Left lobe of liver (tissue), 2 donors: ENCODE data around the gene C1GALT1. TPM values are rescaled to one million over a fixed set of nuclear protein-coding genes. Genes with fewer than 3 reads are reported as not detected.

Experiments
- ATAC-seq: fragments of 200-7000 bp; cut with Tn5 transposase; one replicate; pipeline ENCODE4 v1.9.1; 2020; ENCODE audit warnings: mild to moderate bottlenecking, moderate library complexity
- DNase-seq: peaks from one replicate; pipeline ENCODE4 v3.0.0-alpha.2; 2020; ENCODE audit warnings: low spot score
- total RNA-seq: library from RNA; stranded (reverse); gene quantifications from one replicate; pipeline ENCODE4 v1.2.1, GENCODE V29; 2021
- donor health status: DM: no; HTN: no; CAD: no; lungs with moderate emphysema.
- donor health status: DM: no; HTN: yes; CAD: no.

The C1GALT1 gene
- total RNA-seq, 1 donor from 2014 or later: 13.2 TPM

DNA sequence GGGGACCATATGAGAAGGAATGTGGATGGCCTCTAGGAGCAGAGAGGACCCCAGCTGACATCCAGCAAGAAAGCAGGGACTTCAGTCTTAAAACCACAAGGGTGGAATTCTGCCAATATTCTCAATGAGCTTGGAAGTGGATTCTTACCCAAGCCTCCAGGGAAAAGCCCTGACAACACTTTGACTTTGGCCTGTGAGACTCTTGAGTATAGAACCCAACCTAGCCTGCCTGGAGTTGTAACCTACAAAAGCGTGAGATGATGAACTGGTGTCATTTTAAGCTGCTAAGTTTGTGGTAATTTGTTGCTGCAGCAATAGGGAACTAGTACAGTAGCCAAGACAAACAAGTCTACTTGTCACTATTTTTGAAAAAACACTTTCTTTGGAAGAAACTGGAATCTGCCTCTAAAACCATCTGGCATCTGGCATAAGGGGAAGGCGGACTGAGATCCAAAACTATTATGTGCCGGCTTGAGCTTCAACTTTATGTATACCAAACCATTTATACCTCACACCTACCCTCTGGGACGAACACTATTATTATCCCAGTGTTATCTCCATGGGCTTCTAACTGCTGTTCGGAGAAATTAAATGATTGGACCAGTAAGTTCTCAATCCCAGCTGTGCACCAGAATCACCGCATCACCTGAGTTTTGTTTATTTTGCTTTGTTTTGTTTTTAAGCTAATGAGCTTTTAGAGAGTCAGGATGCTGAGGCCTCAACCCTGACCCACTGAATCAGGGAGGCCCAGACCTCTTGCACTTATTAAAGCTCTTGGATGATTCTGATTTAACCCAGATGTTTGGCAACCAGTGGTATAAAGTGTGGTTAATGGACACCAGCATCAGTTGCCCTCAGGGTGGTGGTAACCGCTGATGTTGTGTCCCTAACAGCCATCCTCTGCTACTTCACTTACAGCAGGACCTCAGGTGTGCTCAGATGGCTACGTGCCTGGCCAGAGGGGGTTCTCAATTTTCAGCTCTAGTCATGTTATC lies 83.0 kb downstream of the C1GALT1 start:
- ATAC-seq (no peak), DNase-seq (no peak)

GRCh38 chr7:7266257-7266881 lies 84.0 kb downstream of the C1GALT1 start:
- DNase-seq (no peak), ATAC-seq (no peak)

GRCh38 chr7:7271094-7271874 lies 88.9 kb downstream of the C1GALT1 start:
- ATAC-seq (no peak), DNase-seq (no peak)

DNA sequence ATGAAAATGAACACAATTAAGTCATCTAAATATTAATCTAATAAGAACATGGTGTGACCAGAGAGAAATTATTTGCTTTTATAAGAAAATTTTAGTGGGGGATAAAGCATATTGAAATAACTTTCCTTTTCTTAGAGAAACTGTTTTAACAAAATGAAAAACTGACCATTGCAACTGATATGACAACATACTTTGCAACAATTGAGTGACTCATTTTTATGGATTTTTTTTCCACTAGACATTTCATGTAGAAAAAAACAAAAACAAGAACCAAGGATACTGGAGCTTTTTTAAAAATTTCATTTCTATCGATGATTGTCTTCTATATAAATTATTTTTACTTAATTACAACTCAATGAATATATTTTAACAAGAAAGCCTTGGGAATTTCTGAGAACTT lies 90.0 kb downstream of the C1GALT1 start:
- DNase-seq (no peak), ATAC-seq (no peak)

GRCh38 chr7:7274782-7275181 lies 92.4 kb downstream of the C1GALT1 start:
- DNase-seq (no peak), ATAC-seq (no peak)

DNA sequence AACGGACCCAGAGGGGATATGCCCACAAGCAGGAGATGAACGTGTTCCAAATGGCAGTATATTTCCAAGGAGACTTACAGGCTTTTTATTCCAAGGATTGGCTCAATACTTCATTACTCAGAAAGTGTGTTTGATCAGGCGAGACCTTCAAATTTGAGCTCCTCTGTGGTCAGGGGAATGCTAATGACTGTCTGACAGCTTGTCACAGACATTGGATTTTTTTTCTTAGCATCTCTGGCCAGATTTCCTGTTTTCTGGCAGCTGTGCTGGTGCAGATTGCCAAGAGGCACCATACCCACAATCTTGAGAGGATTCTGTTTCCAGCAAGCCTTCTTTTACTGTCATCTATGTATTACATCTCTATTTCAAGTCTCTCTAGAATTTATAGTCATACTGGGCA lies 93.8 kb downstream of the C1GALT1 start:
- DNase-seq (no peak), ATAC-seq (no peak)

GRCh38 chr7:7290429-7291122 lies 108.2 kb downstream of the C1GALT1 start:
- peak; percentile 63 for ATAC-seq
- no peak for DNase-seq

DNA sequence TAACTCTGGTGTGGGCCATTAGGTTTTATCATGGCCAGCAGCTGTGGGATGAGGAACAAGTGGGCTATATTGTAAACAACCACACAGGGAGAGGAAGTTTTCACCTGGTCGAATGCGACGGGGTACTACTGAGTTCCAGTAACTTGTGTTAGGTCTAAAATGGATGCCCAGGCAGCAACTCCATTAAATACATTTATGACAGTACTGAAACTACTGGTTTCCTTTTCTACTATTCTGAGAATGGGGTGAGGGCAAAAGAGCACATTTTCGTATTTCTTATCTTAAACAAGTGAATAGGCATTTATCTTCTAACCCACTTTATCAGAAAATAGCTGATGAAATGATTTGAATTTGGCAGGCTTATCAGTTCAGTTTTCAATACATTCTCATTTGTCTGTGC lies 109.7 kb downstream of the C1GALT1 start:
- DNase-seq: no peak
- ATAC-seq: no peak

DNA sequence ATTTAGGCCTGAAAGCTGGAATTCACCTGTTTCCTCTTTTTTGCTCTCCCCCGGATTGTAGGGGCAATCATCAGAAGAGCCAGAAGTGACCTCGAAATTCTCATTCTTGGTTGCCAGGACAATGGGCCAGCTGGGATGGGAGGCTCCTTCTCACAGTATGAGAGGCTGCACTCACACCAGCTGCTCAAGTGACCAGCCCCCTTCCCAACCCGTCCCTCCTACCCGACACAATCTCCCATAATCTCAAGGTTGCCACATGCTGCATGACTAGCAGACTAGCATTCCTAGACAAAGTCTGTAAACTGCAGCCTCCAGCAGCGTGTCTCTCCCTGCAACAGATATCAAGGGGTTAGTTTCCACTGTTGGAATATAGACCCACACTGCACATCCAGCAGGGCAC lies 110.3 kb downstream of the C1GALT1 start:
- peak; percentile 39 for ATAC-seq
- DNase-seq: no peak

DNA sequence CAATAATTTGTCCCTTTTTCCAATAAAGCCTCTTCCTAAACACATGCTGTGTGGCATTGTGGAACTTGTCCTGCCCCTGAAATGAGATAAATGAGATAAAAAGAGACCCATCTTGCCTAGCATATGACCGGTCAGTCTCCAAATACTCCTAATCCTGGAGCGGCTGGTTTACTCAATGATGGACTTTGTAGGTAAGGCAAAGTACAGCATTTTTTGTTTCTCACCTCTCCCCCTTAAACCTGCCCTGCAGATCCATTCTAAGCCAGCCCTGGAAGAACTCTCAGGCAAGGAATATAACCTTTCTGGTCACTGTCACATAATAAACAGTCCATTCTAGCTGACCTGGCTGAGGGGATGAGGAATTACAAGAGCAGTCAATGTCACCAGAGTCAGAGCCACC lies 110.7 kb downstream of the C1GALT1 start:
- ATAC-seq (peak; percentile 84), DNase-seq (no peak)

DNA sequence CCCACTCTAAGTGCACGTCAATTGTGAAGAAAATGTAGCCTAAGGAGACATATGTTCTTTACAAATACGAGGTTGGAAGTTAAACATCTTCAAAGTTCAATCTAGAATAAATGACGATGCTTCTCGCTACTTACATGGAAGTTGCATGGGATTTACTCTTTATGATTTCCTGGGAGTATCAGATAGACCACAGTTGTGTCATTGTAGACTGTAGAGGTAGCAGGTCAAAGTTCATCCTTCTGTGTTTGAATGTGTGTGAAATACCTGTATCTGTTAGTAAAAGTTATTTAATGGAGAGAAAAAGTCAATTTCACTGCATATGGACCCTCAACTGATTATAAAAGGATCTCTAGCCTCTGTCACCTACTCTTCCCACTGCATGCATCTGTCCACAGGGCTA lies 112.6 kb downstream of the C1GALT1 start:
- DNase-seq (no peak), ATAC-seq (peak; percentile 47)
